HG03378 (cell line): ENCODE measurements around the gene DIP2C.
"Not testable (repeated sequence)": the region's sequence is repeated elsewhere in the genome, so short reads cannot be mapped to it uniquely, and the experiment has no call there.

Experiments
- ATAC-seq: cut with Tn5 transposase; IDR thresholded peaks from one replicate; pipeline ENCODE4 v1.9.1; 2021; ENCODE audit warnings: mild to moderate bottlenecking, moderate library complexity; ENCODE audit not compliant: unreplicated experiment

DIP2C gene

GRCh38 chr10:689452-690371 lies at the start of gene DIP2C:
Gene DIP2C, minus strand, starts transcription at chr10:689668. Its CDS starts 90 bp downstream, at chr10:689578.
- no peak for ATAC-seq

GRCh38 chr10:734481-734880 lies 45.0 kb upstream of the DIP2C start:
- ATAC-seq: no peak

GRCh38 chr10:733086-733485 lies 43.6 kb upstream of the DIP2C start:
- no peak for ATAC-seq

- no peak for ATAC-seq
Measured at GRCh38 chr10:729213-729612, 39.7 kb upstream of the DIP2C start.

- ATAC-seq: no peak
Measured at GRCh38 chr10:728603-729002, 39.1 kb upstream of the DIP2C start.

- no peak for ATAC-seq
Measured at GRCh38 chr10:727162-727790, 37.8 kb upstream of the DIP2C start.

- ATAC-seq: no peak
Measured at GRCh38 chr10:725786-726185, 36.3 kb upstream of the DIP2C start.

GRCh38 chr10:725302-725701 lies 35.8 kb upstream of the DIP2C start:
- no peak for ATAC-seq

GRCh38 chr10:723973-724372 lies 34.5 kb upstream of the DIP2C start:
- no peak for ATAC-seq

GRCh38 chr10:722281-723060 lies 33.0 kb upstream of the DIP2C start:
- ATAC-seq: no peak

GRCh38 chr10:718143-718700 lies 28.8 kb upstream of the DIP2C start:
- no peak for ATAC-seq

GRCh38 chr10:717458-717857 lies 28.0 kb upstream of the DIP2C start:
- ATAC-seq: no peak

GRCh38 chr10:716821-717220 lies 27.4 kb upstream of the DIP2C start:
- no peak for ATAC-seq

- ATAC-seq: no peak
Measured at GRCh38 chr10:714214-714613, 24.7 kb upstream of the DIP2C start.

- no peak for ATAC-seq
Measured at GRCh38 chr10:712575-712974, 23.1 kb upstream of the DIP2C start.

GRCh38 chr10:712089-712488 lies 22.6 kb upstream of the DIP2C start:
- ATAC-seq: no peak

- no peak for ATAC-seq
Measured at GRCh38 chr10:707861-708260, 18.4 kb upstream of the DIP2C start.

- no peak for ATAC-seq
Measured at GRCh38 chr10:707456-707855, 18.0 kb upstream of the DIP2C start.

GRCh38 chr10:703118-703517 lies 13.7 kb upstream of the DIP2C start:
- no peak for ATAC-seq

GRCh38 chr10:700183-700582 lies 10.7 kb upstream of the DIP2C start:
- not testable (repeated sequence) for ATAC-seq
